COLO668 (cell line): ENCODE measurements around the gene GATAD2B.

ENCODE experiments used
- DNase-seq: peaks from one replicate; lab custom pipeline; 2025; ENCODE audit not compliant: unreplicated experiment; lab: John Stamatoyannopoulos, UW

Gene GATAD2B

GRCh38 chr1:153951801-153952200, 29.0 kb upstream of the GATAD2B start:
- DNase-seq, result no peak

- DNase-seq, result no peak
These were observed 28.4 kb upstream of the GATAD2B start for GRCh38 chr1:153951183-153951582.

GRCh38 chr1:153946622-153947241, 24.0 kb upstream of the GATAD2B start, which contains the start of gene DENND4B:
TSS of gene DENND4B (minus strand) at chr1:153946718. CDS start at chr1:153944374, 2,344 bp downstream.
- DNase-seq, result peak; percentile 92

GRCh38 chr1:153945795-153946621, 23.2 kb upstream of the GATAD2B start:
- DNase-seq, result peak; percentile 82

- peak; percentile 47 for DNase-seq
These were observed 22.5 kb upstream of the GATAD2B start for GRCh38 chr1:153945131-153945794.

GRCh38 chr1:153944827-153945117, 22.0 kb upstream of the GATAD2B start:
- no peak for DNase-seq

GRCh38 chr1:153944005-153944826, 21.4 kb upstream of the GATAD2B start:
- DNase-seq, result no peak

- no peak for DNase-seq
These were observed 20.2 kb upstream of the GATAD2B start for GRCh38 chr1:153942766-153943549.

- no peak for DNase-seq
These were observed 19.3 kb upstream of the GATAD2B start for GRCh38 chr1:153941826-153942725.

GRCh38 chr1:153940756-153941155, 18.0 kb upstream of the GATAD2B start:
- no peak for DNase-seq

GRCh38 chr1:153939476-153939875, 16.7 kb upstream of the GATAD2B start:
- no peak for DNase-seq

GRCh38 chr1:153938996-153939395, 16.2 kb upstream of the GATAD2B start:
- DNase-seq, result no peak

- no peak for DNase-seq
These were observed 14.6 kb upstream of the GATAD2B start for GRCh38 chr1:153937331-153937730.

- DNase-seq, result no peak
These were observed 13.4 kb upstream of the GATAD2B start for GRCh38 chr1:153936011-153936802.

- no peak for DNase-seq
These were observed 12.0 kb upstream of the GATAD2B start for GRCh38 chr1:153934746-153935145.

GRCh38 chr1:153933955-153934354, 11.2 kb upstream of the GATAD2B start:
- no peak for DNase-seq

- DNase-seq, result no peak
These were observed 10.7 kb upstream of the GATAD2B start for GRCh38 chr1:153933430-153933829.
